NCI-H2196 treated with DMSO at 0.1 percent for 48 hours (cell line): ENCODE results near the gene KCNG2.

ENCODE experiments used
- DNase-seq: peaks from one replicate; lab custom pipeline; 2025; ENCODE audit not compliant: unreplicated experiment; lab: John Stamatoyannopoulos, UW

KCNG2 gene

DNA sequence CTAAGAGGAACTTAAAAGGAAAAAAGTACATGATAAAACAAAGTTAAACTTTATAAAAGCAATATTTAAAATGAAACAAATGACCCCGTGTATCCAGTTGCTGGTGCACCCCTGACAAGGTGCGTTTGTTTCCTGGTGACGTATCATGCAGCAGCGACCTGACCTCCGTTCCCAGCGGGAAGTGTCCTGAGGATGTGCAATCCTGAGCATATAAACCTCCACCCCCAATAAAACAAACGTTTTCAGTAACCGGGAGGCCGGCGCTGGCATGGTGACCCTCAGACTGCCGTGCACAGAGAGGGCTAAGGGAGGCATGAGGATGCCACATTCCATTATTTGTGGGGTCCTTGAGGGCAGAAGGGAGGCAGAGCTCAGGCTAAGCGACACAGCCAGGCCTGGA is 138.9 kb downstream of the KCNG2 start:
- DNase-seq = no peak

- no peak for DNase-seq
Observed at GRCh38 chr18:79937103-79937860, 139.5 kb downstream of the KCNG2 start.

DNA sequence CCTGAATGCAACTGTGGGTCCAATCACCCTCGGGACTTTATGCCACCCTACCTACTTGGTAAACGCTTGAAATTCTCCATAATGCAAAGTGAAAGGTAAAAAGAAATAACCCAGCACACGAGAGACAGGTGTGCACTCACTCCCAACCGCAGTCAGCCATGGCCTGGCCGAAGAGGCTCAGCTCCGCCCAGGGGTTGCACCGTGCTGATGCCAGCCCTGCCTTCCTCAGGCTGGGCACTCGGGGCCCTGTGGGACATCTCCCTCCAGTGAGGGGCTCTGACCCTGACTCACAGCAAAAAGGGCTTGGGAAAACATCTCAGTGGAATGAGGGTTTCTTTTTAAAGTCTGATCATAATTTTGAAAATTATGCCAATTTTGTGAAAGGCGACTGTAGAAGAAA is 140.5 kb downstream of the KCNG2 start:
- DNase-seq = no peak

DNA sequence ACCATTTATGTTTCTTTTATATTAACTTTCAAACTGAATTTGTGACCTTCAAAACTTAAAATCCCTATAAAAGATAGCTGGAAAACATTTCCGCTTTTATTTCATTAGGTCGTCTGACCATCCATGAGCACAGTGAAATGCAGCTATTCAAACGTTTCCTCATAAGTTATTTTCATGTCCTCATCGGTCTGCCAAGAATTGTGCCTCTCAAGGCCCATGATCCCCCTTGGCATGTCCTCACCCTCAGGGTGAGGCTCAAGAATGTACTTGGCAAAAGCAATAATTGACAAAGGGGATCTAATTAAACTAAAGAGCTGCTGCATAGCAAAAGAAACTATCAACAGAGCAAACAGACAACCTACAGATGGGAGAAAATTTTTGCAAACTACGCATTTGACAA is 141.4 kb downstream of the KCNG2 start:
- DNase-seq = no peak

DNA sequence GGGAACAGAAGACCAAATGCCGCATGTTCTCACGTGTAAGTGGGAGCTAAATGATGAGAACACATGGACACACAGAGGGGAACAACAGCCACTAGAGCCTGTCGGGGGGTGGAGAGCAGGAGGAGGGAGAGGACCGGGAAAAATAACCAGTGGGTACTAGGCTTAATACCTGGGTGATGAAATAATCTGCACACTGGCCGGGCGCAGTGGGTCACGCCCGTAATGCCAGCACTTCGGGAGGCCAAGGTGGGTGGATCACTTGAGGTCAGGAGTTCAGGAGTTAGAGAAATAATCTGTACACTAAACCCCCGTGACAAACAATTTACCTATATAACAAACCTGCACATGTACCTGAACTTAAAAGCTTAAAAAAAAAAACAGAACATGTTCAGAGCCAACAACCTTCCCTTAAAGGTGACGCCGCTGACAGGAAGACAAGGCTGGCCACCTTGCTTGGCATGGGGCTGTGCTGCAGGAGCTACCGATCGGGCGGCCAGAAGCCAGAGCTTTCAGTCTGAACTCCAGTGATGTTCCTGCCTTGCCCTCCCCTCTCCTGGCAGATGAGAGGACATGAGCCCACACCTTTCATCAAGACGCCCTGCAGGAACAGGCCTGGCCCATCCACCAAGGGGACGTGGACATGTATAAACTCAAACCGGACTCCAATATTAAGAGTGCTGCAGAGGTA is 142.5 kb downstream of the KCNG2 start:
- no peak for DNase-seq

DNA sequence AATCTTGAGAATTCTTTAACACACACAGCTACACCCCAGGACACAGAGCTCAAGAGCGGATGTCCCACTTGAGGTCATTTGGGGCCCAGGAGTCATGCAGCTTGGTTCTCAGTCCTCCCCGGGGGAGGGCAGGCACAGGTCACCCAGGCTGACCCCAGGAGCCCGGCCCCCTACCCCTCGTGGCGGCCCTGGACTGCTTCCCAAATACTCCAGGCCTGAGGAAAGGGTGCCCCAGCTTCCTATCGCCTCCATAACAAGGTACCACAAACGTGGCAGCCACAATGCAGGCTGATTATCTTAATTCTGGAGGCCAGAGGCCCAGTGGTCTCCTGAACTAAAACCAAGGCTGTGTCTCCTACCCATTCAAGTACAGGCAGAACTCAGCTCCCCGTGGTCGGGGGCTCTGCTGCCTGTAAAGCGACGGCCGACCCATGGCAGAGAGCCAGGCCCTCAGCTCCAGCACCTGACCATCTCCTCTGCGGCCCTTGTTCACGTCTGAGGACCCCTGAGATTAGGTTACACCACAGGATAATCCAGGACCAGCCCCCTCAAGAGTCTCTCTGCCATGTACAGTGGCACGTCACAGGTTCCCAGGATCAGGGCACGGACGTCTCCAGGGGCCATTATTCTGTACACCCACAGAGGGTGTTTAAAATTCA is 143.2 kb downstream of the KCNG2 start:
- DNase-seq = no peak

DNA sequence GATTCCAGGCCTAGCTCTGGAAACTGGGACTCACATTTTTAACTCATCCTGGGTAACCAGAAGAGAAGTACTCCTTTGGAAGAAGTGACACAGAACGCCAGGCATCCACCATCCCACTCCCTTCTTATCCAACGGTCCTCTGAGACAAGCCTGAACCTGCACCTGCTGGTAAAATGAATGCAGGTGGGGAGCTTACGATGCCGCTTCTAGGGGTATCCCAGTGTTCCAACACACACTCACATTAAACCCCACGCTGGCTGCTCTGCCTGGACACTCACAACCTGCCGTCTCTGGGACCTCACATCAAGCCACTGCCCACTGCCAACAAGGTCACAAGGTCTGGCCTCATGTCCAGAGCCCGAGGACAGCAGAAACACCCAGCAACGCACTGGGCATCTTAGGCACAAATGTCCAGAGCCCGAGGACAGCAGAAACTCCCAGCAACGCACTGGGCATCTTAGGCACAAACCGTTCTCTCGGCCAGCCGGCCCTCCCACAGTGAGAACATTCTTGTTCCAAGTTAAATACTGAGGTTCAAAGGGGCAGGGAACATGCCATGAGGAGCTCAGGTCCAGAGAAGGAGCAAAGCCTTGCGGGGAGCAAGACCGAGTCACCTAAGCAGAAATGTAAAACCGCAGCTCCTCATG is 143.9 kb downstream of the KCNG2 start:
- DNase-seq = no peak

GRCh38 chr18:79942211-79942610 is 144.5 kb downstream of the KCNG2 start:
- DNase-seq = no peak

DNA sequence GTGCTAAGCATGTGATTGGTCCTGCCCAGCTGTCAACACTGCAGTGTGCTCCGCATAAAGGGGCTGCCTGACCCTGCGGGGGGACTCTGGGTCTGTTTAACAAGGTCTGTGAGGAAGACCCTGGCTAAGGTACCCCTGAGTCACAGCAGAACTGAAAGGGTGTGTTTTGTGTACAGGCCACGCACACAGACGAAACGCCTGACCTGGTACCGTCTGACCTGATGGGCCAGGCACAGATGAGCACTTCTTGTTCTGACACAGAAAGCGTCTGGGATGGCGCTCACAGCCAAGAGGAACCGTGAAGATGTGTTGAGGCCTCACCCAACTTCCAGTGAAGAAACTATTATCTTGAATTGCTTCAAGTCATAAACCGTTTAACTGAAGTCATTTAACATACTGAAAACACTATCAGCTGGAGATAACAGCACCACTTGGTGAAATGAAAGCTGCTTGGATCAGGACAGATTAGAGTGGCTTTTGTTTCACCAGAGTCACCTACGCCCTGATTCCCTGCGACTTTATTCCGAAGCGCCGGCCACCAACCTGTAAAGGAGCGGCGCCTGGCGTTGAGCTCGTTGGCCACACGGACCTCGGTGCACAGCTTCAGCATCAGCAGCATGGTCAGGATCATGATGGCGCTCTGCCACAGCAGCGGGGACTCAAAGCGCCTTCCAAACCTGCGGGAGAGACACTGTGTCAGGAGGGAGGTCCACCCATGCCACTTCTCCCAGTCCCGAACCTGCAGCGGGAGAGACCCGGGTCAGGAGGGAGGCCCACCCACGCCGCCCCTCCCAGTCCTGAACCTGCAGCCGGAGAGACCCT is 145.3 kb downstream of the KCNG2 start:
- no peak for DNase-seq

GRCh38 chr18:79943608-79944125 is 145.9 kb downstream of the KCNG2 start:
- no peak for DNase-seq

- DNase-seq = peak; percentile 36
Observed at GRCh38 chr18:79944126-79944731, 146.5 kb downstream of the KCNG2 start.

DNA sequence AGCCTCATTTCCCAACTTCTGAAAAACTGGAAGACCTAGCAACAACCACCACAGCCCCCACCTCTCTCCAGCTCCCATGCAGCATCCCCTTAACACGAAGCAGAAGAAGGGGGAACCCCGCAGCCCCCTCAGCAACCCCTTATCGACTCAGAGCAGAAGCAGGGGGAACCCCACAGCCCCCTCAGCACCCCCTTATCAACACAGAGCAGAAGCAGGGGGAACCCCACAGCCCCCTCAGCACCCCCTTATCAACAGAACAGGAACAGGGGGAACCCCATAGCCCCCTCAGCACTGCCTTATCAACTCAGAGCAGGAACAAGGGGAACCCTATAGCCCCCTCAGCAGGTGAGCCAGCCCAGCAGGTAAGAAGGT is 147.0 kb downstream of the KCNG2 start:
- DNase-seq = no peak

- no peak for DNase-seq
Observed at GRCh38 chr18:79945118-79946042, 147.6 kb downstream of the KCNG2 start.

DNA sequence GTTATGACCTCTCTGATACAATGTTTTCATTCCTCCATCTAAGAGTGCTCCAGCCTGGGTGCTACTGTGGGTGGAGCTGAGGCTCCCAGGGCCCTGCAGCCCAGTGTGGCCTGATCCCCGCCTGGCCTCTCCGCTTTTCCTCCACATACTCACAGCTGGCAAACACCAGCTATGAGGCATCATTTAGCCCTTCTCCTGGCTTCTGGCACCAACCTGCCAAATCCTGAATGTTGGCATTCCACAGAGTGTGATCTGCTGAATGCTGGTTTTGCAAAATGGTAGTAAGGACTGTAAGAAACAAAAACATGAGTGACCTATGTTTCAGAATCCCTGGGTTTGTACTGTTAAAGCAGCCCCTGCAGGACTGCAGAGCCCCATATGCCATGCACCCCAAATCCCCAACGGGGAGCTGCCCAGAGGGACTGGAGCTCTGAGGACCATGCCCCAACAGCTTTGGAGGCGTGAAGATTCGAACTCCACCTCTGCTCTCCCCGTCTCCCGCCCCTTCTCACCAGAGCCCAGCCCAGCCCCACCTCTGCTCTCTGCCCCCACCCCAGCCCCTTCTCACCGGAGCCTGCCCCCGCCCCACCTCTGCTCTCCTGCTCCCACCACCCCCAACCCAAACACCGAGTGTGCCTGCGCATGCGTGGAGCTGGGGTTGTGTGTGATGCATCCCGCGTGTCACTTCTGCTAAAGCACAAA is 149.5 kb downstream of the KCNG2 start:
- no peak for DNase-seq

- no peak for DNase-seq
Observed at GRCh38 chr18:79947881-79948610, 150.3 kb downstream of the KCNG2 start.

DNA sequence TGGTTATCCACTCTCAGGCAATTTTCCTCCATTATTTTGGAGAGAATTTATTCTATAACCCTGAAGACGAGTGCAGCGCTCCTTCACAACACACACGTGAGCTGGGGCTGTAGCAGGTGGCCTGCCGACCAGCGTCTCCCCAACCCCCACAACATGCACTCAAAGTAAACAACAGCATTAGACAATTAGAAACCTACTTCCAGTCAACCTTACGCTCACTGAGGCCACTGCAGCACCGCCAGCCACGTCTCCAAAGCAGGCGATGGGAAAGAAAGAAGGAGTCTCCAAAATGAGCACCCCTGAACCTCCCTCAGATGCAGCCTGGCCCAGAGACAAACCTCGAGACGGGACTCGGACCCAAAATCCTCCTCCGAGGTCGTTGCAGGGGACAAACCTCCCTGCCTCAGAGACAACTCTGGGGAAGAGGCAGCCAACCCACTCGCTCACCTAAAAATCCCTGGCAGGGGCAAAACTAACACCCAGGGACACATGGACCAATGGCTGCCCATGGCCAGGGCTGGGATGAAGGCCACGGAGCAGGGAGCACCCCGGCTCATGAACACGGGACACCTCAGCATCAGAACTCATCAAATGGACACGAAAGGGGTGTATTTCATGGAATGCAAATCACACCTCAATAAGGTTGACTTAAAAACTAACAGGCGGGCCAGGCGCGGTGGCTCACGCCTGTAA is 151.1 kb downstream of the KCNG2 start:
- no peak for DNase-seq
